ENCODE data around the gene NR0B2.
"Not testable (repeated sequence)": the region's sequence is repeated elsewhere in the genome, so short reads cannot be mapped to it uniquely, and the experiment has no call there.

NR0B2 gene

DNA sequence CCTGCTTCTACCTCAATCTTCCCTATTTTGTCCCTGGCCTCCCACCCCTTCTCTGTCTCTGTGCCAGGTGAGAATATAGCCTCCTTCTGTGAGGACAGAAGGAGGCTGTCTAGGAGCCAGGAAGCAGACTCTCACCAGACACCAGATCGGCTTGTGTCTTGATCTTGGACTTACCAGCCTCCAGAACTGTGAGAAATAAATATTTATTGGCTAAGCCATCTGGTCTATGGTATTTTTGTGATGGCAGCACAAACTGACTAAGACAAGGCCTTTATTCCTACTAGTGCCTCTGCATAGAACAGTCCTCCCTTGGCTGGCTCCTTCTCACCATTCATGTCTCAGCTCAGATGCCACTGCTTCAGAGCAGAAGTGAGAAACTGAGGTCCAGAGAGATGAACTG lies 25.5 kb downstream of the NR0B2 start:
- DNase-seq: no peak

DNA sequence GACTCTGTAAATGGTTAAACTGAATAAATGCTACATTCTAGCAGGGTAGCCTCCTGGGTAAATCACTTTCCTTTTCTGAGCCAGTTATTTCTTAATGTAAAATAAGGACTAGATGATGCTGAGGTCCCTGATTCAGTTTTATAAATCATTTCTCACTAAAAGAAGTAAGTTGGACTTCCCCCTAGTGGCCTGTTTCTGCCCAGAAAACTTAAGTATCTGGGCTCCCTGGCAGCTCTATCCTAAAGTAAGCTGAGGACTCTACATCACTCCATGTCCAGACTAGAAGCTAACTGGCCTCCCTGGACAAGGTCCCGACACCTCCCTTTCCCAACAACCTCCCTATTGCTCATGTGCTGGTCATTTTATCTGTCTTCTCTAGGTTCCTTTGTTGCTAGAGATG lies 26.6 kb downstream of the NR0B2 start:
- peak; percentile 70 for DNase-seq

DNA sequence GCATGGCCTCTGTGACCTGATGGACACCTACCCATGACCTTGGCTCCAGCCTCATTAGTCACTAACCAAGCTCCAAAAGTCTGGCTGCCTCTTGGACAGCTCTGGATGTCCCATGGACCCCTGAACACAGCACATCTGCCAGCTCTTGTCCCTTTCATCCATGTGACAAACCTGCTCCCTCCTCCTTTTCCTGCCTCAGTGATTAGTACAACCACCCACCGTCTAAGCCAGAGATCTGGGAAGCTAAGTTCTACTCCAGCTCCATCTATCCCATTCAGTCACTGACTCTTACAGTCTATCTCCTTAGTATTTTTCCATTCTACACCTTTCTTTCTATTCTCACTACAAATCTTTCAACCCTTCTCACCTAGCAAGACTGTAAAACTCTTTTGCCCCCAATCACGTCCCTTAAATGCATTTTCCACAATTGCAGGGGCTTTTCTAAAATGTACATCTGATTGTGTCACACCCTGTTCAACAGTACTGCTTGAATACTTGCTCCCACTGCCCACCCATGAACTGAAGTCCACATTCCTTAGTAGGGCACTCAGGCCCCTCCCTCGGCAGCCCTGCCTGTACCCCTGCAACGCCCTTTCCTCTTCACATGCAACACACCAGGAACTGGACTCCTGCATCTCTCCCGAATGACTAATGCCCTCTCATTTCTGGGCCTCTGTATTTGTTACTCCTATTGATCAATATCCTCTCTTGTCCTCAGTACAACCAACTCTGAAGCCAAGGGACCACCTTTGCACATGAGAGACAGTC lies 30.9 kb downstream of the NR0B2 start:
- DNase-seq: no peak

DNA sequence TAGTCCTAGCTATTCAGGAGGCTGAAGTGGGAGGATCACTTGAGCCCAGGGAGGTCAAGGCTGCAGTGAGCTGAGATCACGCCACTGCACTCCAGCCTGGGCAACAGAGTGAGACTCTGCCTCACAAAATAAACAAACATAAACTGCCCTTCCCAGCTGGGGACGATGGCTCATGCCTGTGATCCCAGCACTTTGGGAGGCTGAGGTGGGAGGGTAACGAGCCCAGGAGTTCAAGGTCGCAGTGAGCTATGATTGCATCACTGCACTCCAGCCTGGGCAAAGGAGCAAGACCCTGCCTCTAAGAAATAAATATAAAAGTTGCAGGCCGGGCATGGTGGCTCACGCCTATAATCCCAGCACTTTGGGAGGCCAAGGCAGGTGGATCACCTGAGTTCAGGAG lies 32.2 kb downstream of the NR0B2 start:
- DNase-seq: not testable (repeated sequence)

DNA sequence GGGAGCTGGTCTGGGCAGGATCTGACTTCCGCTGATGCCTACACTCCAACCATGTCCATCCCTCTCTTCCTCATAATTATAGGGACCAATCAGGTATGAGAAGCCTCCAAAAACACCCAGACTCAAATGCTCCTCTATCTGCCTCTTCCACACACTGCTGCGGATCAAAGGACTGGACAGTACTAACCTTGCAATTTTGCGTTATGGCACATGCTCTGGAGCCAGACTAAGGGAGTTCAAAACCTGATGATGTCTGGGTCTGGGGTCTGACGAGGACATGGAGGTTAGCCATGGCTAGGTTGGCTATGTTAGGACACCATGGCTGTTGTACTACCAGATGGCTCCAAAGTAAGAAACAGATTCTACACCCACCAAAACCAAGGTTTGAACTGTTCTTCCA lies 34.0 kb downstream of the NR0B2 start:
- DNase-seq: no peak

DNA sequence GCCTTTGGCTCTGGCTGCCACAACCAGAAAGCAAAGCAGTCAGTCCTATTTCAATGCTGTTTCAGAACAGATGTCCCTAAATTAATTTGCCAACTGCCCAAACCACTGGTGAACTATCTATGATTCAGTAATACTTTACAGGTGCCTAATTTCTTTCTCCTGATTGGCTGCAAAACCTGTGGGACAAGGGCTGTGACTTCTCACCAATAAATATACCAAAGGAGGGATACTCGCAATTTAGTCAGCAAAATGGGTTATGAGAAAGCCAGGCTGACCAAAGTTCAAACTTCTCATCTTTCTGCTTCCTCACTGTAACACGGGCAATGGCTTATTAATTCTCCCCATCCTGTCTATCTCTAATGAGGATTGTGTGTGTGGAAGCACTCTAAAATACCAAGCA lies 36.4 kb downstream of the NR0B2 start:
- DNase-seq: no peak

DNA sequence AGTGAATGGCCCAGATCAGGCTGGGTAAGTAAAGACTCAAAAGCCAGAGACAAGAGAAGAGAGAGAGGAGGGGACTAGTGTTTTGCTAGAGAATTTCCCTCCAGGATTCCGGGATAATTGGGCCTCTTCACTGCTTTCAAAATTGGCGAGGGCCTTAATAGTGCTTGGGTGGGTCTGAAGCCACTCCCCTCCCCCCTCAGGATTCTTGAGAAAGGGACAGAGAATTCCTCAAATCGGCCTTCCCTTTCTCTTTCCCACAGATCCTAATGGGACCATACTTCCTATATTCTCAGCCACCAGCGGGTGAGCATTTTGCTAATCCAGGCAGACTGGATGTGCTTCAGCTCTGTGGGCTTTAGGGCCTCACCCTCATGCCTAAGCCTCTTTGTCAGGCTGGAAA lies 38.9 kb downstream of the NR0B2 start:
- no peak for DNase-seq

DNA sequence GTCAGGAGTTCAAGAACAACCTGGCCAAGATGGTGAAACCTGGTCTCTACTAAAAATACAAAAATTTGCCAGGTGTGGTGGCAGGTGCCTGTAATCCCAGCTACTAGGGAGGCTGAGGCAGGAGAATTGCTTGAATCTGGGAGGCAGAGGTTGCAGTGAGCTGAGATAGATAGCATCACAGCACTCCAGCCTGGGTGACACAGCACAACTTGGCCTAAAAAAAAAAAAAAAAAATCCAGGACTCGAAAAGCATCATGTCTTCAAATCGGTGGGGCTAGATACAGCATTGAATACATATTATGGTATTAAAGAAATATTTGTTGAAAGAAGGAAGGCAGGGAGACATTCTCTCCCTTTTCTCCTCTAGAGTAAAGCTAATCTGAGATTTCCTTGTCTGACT lies 40.7 kb downstream of the NR0B2 start:
- not testable (repeated sequence) for DNase-seq

DNA sequence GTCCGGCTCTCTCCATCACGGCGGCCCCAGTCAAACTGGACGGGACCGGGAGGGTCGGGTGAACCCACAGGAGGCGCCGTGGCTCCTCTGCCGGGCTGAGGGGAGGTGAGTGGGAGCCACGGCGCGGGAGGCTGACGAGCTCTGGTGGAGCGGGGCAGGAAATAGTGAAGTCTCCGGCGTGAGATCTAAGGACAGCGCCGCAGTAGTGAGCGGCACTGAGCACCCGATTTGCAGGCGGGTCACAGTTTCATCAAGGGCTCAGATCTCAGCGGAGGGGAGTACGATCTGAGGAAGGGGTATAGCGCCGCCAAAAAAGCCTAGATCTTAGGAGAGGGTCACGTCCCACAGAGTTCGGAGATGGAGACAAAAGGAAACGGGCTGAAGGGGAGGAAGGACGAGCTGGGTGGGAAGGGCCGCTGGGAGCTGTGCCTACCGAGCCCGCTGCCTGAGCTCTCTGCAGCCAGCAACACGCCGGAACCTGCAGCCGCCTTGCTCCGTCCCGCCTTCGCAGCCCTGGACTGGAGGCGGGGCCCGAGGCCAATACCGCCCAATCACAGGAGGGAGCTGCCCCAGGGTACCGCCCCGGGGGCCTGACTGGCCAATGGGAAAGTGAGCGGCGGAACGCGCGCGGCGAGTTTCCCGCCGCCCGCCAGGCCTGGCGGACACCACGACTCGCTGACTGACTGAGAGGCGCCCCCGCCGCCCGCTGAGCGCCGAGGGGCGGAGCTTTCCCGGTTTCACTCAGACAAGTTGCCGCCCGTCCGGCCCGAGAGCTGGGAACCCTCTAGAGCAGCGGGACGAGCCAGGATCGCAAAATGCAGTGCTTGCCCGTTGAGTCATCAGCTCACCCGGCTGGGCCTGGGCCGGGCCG lies 48.9 kb downstream of the NR0B2 start:
- DNase-seq: peak; percentile 97

DNA sequence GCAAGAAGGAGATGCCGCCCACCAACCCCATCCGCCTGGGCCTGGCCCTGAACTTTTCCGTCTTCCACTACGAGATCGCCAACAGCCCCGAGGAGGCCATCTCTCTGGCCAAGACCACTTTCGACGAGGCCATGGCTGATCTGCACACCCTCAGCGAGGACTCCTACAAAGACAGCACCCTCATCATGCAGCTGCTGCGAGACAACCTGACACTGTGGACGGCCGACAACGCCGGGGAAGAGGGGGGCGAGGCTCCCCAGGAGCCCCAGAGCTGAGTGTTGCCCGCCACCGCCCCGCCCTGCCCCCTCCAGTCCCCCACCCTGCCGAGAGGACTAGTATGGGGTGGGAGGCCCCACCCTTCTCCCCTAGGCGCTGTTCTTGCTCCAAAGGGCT lies 50.1 kb downstream of the NR0B2 start:
- DNase-seq: no peak

DNA sequence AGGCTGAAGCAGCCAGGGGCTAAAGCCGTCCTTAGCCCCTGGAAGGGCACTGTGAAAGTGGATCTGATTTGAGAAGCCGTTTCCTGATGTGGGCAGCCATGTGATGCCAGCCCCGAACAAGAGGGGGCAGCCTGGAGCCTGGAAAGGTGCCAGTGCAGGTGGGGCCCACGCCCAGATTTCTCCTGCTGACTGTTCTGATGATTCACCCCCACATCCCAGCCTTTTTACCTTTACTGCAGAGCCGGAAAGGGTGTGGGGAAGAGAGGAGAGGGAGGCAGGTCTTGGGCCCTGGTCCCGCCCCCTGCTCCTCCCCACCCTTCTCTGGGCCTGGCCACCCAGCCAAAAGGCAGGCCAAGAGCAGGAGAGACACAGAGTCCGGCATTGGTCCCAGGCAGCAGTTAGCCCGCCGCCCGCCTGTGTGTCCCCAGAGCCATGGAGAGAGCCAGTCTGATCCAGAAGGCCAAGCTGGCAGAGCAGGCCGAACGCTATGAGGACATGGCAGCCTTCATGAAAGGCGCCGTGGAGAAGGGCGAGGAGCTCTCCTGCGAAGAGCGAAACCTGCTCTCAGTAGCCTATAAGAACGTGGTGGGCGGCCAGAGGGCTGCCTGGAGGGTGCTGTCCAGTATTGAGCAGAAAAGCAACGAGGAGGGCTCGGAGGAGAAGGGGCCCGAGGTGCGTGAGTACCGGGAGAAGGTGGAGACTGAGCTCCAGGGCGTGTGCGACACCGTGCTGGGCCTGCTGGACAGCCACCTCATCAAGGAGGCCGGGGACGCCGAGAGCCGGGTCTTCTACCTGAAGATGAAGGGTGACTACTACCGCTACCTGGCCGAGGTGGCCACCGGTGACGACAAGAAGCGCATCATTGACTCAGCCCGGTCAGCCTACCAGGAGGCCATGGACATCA lies 50.7 kb downstream of the NR0B2 start, which contains the start of gene SFN:
Gene SFN (plus strand): TSS at position 369 of the 904 bp plus-strand sequence. CDS start 64 bp downstream, at position 433.
- DNase-seq: peak; percentile 51

DNA sequence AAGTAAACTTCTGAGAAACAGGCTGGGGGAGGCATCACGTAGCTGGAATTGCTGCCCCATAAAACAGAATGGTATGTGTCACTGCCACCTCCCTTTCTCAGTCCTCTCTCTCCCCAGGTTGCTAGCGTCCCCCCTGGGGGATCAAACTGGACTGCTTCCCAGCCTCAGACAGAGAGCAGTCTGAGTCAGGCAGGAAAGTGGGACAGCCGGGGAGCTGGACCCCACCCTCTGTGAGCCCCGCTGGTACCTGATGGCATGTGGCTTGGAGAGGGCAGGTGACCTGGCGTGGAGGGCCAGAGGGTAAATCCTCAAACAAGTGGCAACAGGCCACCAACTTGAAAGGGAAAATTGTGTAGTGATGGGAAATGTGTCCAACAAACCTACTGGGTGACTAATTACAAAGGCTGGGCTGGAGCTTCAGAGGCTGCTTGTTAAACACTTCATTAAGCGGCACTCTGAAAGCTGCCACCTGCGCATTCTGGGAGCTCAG lies 51.8 kb downstream of the NR0B2 start:
- DNase-seq: no peak

All from hematopoietic multipotent progenitor cell treated with erythropoietin and hydrocortisone succinate and interleukin-3 and kit ligand, for 6 days (in vitro differentiated cells).